ENCODE measurements around the gene ZFHX3.

ZFHX3 gene

GRCh38 chr16:72974142-72974769 lies 73.7 kb downstream of the ZFHX3 start:
- no peak for DNase-seq (ENCODE audit: low spot score)

- no peak for DNase-seq (ENCODE audit: low spot score)
Observed at GRCh38 chr16:72972878-72973571, 74.9 kb downstream of the ZFHX3 start.

- DNase-seq (ENCODE audit: low spot score), result no peak
Observed at GRCh38 chr16:72971370-72971769, 76.6 kb downstream of the ZFHX3 start.

GRCh38 chr16:72970656-72971055 lies 77.3 kb downstream of the ZFHX3 start:
- no peak for DNase-seq (ENCODE audit: low spot score)

- DNase-seq (ENCODE audit: low spot score), result no peak
Observed at GRCh38 chr16:72969812-72970211, 78.1 kb downstream of the ZFHX3 start.

- no peak for DNase-seq (ENCODE audit: low spot score)
Observed at GRCh38 chr16:72969146-72969545, 78.8 kb downstream of the ZFHX3 start.

- no peak for DNase-seq (ENCODE audit: low spot score)
Observed at GRCh38 chr16:72967941-72968340, 80.0 kb downstream of the ZFHX3 start.

- DNase-seq (ENCODE audit: low spot score), result no peak
Observed at GRCh38 chr16:72963533-72964315, 84.2 kb downstream of the ZFHX3 start.

- no peak for DNase-seq (ENCODE audit: low spot score)
Observed at GRCh38 chr16:72962347-72962746, 85.6 kb downstream of the ZFHX3 start.

GRCh38 chr16:72961863-72962262 lies 86.1 kb downstream of the ZFHX3 start:
- no peak for DNase-seq (ENCODE audit: low spot score)

GRCh38 chr16:72961115-72961832 lies 86.7 kb downstream of the ZFHX3 start:
- DNase-seq (ENCODE audit: low spot score), result no peak

- DNase-seq (ENCODE audit: low spot score), result no peak
Observed at GRCh38 chr16:72960101-72960500, 87.8 kb downstream of the ZFHX3 start.

- DNase-seq (ENCODE audit: low spot score), result no peak
Observed at GRCh38 chr16:72959301-72959996, 88.5 kb downstream of the ZFHX3 start.

- no peak for DNase-seq (ENCODE audit: low spot score)
Observed at GRCh38 chr16:72958522-72959076, 89.3 kb downstream of the ZFHX3 start.

GRCh38 chr16:72957303-72958277 lies 90.3 kb downstream of the ZFHX3 start:
- no peak for DNase-seq (ENCODE audit: low spot score)

- DNase-seq (ENCODE audit: low spot score), result no peak
Observed at GRCh38 chr16:72956124-72957064, 91.5 kb downstream of the ZFHX3 start.

- DNase-seq (ENCODE audit: low spot score), result no peak
Observed at GRCh38 chr16:72952811-72953271, 95.1 kb downstream of the ZFHX3 start.

GRCh38 chr16:72952404-72952803 lies 95.5 kb downstream of the ZFHX3 start:
- DNase-seq (ENCODE audit: low spot score), result no peak

GRCh38 chr16:72951916-72952315 lies 96.0 kb downstream of the ZFHX3 start:
- no peak for DNase-seq (ENCODE audit: low spot score)
